ENCODE results near the gene EXT2.
A peak's percentile ranks its signal among the peaks of the same experiment; 100 is the strongest.

Gene EXT2

GRCh38 chr11:44057340-44057739, 38.1 kb upstream of the EXT2 start:
- no peak for DNase-seq (ENCODE audit: low read depth in 2 of 2)
- H3K4me3 ChIP-seq (replicated peaks in 1 of 2; ENCODE audit: low read depth in 2 of 2, low read length in 2 of 2), result no peak overlapping the region
- no peak for TF ChIP-seq CTCF (IDR thresholded peaks at IDR 0.05; ENCODE audit: low read depth, low read length)

- no peak for DNase-seq (ENCODE audit: low read depth in 2 of 2)
- no peak for TF ChIP-seq CTCF (IDR thresholded peaks at IDR 0.05; ENCODE audit: low read depth, low read length)
- no peak overlapping the region for H3K4me3 ChIP-seq (replicated peaks in 1 of 2; ENCODE audit: low read depth in 2 of 2, low read length in 2 of 2)
Measured at GRCh38 chr11:44058275-44058674, 37.2 kb upstream of the EXT2 start.

GRCh38 chr11:44065161-44065661, 30.3 kb upstream of the EXT2 start:
- DNase-seq (ENCODE audit: low read depth in 2 of 2), result no peak
- no peak overlapping the region for H3K4me3 ChIP-seq (replicated peaks in 1 of 2; ENCODE audit: low read depth in 2 of 2, low read length in 2 of 2)
- no peak for TF ChIP-seq CTCF (IDR thresholded peaks at IDR 0.05; ENCODE audit: low read depth, low read length)

GRCh38 chr11:44065841-44066731, 29.4 kb upstream of the EXT2 start, which contains the start of gene ACCS:
ACCS (plus strand) TSS chr11:44066270; CDS start chr11:44067628, 1,358 bp downstream.
- TF ChIP-seq CTCF (IDR thresholded peaks at IDR 0.05; ENCODE audit: low read depth, low read length), result peak; percentile 72
- H3K4me3 ChIP-seq (replicated peaks in 1 of 2; ENCODE audit: low read depth in 2 of 2, low read length in 2 of 2), result peak within 1 kb of the TSS; percentile 64 to 68
- DNase-seq (ENCODE audit: low read depth in 2 of 2), result peak; percentile 94 to 99

GRCh38 chr11:44066732-44067141, 28.7 kb upstream of the EXT2 start:
- no peak for TF ChIP-seq CTCF (IDR thresholded peaks at IDR 0.05; ENCODE audit: low read depth, low read length)
- H3K4me3 ChIP-seq (replicated peaks in 1 of 2; ENCODE audit: low read depth in 2 of 2, low read length in 2 of 2), result peak overlapping the region; percentile 64 to 68
- peak; percentile 79 to 87 for DNase-seq (ENCODE audit: low read depth in 2 of 2)

- no peak for DNase-seq (ENCODE audit: low read depth in 2 of 2)
- no peak for TF ChIP-seq CTCF (IDR thresholded peaks at IDR 0.05; ENCODE audit: low read depth, low read length)
- H3K4me3 ChIP-seq (replicated peaks in 1 of 2; ENCODE audit: low read depth in 2 of 2, low read length in 2 of 2), result no peak overlapping the region
Measured at GRCh38 chr11:44067266-44067665, 28.2 kb upstream of the EXT2 start.

All from cardiac fibroblast (primary cell).